GM20000 (cell line): ENCODE measurements around the gene NXPE3.
A peak's percentile ranks its signal among the peaks of the same experiment; 100 is the strongest.

Experiments
- DNase-seq: peaks from one replicate; pipeline ENCODE4 v3.0.0; 2012; ENCODE audit warnings: low spot score
- TF ChIP-seq, protein P1 (sequence below): IDR thresholded peaks from 2 replicates; pipeline ENCODE4 v1.5.1; 2012; ENCODE audit warnings: mild to moderate bottlenecking, control low read depth; ENCODE audit errors: extremely low read depth, missing control alignments

The NXPE3 gene

DNA sequence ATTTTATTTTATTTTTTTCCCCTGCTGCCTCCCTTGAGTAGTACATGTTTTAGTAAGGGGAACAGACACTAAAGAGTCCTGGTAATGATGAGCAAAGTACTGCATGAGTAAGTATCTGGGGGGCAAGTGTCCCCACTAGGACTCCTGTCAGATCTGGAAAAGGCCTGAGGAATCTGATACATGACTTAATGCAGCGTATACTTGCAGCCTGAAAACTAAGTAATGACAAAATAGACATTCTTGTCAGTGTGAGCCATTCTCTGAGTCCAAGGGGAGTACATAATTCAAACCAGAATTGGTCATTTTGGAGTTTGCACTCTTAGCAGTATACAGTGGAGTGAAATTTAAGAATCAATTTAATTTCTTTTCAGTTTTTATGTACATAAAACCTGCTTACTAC, 27.5 kb downstream of the NXPE3 start:
- TF ChIP-seq, protein P1, sequence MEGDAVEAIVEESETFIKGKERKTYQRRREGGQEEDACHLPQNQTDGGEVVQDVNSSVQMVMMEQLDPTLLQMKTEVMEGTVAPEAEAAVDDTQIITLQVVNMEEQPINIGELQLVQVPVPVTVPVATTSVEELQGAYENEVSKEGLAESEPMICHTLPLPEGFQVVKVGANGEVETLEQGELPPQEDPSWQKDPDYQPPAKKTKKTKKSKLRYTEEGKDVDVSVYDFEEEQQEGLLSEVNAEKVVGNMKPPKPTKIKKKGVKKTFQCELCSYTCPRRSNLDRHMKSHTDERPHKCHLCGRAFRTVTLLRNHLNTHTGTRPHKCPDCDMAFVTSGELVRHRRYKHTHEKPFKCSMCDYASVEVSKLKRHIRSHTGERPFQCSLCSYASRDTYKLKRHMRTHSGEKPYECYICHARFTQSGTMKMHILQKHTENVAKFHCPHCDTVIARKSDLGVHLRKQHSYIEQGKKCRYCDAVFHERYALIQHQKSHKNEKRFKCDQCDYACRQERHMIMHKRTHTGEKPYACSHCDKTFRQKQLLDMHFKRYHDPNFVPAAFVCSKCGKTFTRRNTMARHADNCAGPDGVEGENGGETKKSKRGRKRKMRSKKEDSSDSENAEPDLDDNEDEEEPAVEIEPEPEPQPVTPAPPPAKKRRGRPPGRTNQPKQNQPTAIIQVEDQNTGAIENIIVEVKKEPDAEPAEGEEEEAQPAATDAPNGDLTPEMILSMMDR = no peak
- no peak for DNase-seq

DNA sequence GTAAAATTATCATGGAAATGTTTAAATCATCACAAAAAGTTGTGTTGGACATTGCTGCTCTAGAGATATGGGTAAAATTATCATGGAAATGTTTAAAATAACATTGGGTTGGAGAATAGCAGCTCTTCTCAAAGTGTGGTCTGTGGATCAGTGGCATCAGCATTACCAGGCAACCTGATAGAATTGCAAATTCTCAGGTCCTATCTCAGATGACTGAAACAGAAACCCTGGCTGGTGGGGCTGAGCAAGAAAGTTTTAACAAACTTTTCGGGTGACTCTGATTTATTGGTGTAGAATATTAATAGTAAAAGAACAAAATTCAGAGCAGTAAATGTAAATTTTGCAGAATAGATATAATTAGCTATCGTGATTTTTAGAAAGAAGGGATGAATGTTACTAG, 28.9 kb downstream of the NXPE3 start:
- no peak for DNase-seq
- TF ChIP-seq, protein P1 = no peak

DNA sequence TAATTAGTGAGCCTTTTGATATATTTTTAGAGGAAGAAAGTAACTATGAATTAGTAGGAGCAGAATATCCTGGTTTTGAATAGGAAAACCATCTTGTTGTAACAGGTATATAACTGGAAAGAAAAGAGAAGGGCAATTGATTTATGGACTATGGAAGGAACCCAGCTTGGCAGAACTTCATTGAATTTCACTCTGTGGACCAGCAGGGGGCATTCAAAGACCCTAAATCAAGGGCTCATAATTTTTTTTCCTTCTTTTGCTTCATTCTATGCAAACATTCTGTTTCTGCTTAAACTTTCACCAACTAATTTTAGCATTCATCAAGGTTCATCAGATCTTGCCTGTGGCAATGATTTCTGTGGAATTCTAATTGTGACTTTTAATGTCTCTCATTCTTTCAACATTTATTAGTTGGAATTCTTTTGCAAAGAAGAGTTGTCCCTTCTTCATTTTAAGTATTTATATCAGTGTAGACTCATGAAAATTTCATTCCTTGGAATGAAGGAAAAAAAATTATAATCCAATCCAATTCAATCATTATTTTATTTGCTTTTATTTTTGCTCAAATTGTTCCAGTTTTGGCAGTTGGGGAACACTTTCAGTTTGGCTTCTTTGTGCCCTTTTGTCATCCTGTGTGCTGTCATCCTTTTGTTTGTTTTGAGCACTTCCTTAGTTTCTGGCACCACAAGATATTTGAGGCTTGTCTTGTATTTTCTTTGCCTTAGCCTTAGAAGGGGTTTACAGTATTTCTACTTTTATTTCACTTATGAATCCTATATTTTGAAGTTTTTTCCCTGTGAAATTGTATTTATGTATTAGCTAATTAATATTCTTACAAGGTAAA, 30.4 kb downstream of the NXPE3 start:
- TF ChIP-seq, protein P1 = peak; percentile 70
- no peak for DNase-seq

DNA sequence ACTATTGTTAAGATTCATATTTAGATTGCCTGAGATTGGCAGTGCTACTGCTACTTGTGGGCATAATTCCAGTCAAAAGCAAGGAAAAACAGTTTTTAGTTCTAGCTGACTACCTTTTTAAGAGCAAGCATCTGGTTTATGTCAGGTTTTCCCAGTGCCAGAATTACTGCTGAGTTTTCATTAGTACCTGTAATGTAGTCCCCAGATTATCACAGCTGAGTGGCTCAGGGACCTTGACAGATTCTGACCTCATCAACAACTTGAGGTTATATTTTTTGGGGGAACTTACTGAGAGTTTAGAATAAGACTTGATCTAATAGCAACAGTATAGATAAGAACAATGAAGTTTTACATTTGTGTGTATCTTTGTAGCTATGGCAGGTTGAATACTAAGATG, 31.0 kb downstream of the NXPE3 start:
- TF ChIP-seq, protein P1 = no peak
- no peak for DNase-seq

DNA sequence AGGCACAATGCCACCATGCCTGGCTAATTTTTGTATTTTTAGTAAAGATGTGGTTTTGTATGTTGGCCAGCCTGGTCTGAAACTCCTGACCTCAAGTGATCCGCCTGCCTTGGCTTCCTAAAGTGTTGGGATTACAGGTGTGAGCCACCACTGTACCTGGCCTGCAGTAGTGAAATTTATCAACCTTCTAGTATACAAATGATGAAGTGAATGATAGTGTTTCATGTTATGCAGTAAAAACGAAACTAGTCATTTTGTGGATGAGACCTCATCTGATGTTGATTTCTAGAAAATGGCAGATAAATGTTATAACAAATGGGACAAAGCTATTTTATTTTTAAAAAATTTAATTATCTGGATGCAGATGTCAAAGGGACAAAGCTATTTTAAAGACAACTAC, 32.9 kb downstream of the NXPE3 start:
- TF ChIP-seq, protein P1 = no peak

DNA sequence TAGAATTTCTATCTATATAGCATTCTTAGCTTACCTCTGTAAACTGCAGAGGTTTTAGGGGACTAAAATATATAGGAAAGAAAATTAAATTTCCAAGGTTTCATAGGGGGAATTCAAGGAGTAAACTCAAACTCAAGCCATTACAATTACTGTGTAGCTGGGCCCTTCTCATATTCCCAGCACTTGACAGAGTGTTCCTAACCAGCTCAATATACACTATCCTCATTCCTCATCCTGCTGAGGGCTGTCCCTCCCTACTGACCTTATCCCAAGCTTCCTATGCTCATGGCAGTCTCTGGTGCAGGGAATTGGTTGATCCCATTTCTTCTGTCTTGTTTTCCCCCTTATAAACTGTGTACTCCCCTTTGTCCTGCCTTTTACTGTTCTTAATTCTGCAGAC, 33.9 kb downstream of the NXPE3 start:
- DNase-seq = no peak
- TF ChIP-seq, protein P1 = no peak

More for the DNA sequence above, 32.9 kb downstream of the NXPE3 start:
- no peak for DNase-seq

DNA sequence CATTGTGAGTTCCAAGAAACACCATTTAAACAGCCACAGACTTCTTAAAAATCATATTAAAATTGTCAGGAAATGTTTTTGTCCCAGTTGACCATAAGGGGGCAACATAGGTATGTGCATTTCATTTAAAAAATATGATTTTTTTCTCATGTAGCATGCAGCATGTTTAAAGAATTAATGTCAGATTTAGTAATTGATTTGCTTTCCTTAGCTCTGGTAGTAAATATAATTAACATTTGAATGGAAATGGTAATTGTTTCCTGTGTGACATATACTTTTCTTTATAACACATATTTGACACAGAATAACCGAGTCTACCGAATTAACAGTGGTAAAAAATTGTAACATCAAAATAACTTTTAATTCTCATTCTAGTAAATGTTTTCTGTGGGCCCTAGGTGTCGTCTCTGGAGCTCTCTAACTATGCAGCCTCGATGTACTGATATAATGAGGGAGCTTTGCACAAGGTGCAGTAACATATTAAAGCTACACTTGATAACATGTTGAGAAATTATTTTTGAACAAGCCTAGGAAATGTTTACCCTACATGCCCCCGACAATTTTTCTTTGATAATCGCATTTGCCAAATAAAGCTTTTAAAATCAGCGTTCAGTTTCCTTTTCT, 34.9 kb downstream of the NXPE3 start:
- no peak for DNase-seq
- TF ChIP-seq, protein P1 = peak; percentile 27
